ENCODE results near the gene MPHOSPH10. TPM values are rescaled to one million over a fixed set of nuclear protein-coding genes. Genes with fewer than 3 reads are reported as not detected.
"Not testable (repeated sequence)": the region's sequence is repeated elsewhere in the genome, so short reads cannot be mapped to it uniquely, and the experiment has no call there.

The MPHOSPH10 gene
- total RNA-seq, result 15.0 and 17.0 TPM in 2 replicates

GRCh38 chr2:71130152-71130904 is at the start of gene MPHOSPH10, which contains the start of gene MCEE:
TSS of gene MPHOSPH10 (plus strand) at chr2:71130634. CDS start at chr2:71130666, 32 bp downstream.
TSS of gene MCEE (minus strand) at chr2:71130229. CDS start at chr2:71130219, 10 bp downstream.
- Histone ChIP-seq H3K4me3 (ENCODE audit: insufficient read depth, low read length) (peak within 1 kb of the TSS; percentile 99), H3K36me3 (ENCODE audit: insufficient read depth, low read length) (peaks cover 10% of the 10 kb centered on the region), H3K4me2 (ENCODE audit: insufficient read depth, low read length) (peak within 1 kb of the TSS; percentile 82), H3K27me3 (ENCODE audit: insufficient read depth, low read length) (no peaks in the 10 kb centered on the region), H4K20me1 (ENCODE audit: insufficient read depth, low read length) (peaks cover 16% of the 10 kb centered on the region), H2AFZ (ENCODE audit: low read length) (peak within 1 kb of the TSS; percentile 98), H3K4me1 (ENCODE audit: insufficient read depth, low read length) (peaks cover 17% of the 10 kb centered on the region), H3K9me3 (ENCODE audit: low read depth, low read length) (no peaks in the 10 kb centered on the region), H3K27ac (ENCODE audit: low read depth, low read length) (peak within 1 kb of the TSS; percentile 96), H3K79me2 (ENCODE audit: insufficient read depth, low read length) (peaks cover 69% of the 10 kb centered on the region)
- DNase-seq (ENCODE audit: insufficient read length, low spot score, missing footprints), result peak; percentile 91
- TF ChIP-seq CTCF (IDR thresholded peaks at IDR 0.05; ENCODE audit: extremely low read depth, low read depth, low read length), result no peak

- Histone ChIP-seq H3K4me2 (ENCODE audit: insufficient read depth, low read length) (no peak overlapping the region), H4K20me1 (ENCODE audit: insufficient read depth, low read length) (no peaks in the 10 kb centered on the region), H3K4me1 (ENCODE audit: insufficient read depth, low read length) (no peaks in the 10 kb centered on the region), H3K4me3 (ENCODE audit: insufficient read depth, low read length) (no peak overlapping the region), H3K27ac (ENCODE audit: low read depth, low read length) (no peak overlapping the region), H3K9me3 (ENCODE audit: low read depth, low read length) (no peaks in the 10 kb centered on the region), H3K27me3 (ENCODE audit: insufficient read depth, low read length) (no peaks in the 10 kb centered on the region), H3K79me2 (ENCODE audit: insufficient read depth, low read length) (no peaks in the 10 kb centered on the region), H3K36me3 (ENCODE audit: insufficient read depth, low read length) (peaks cover 13% of the 10 kb centered on the region), H2AFZ (ENCODE audit: low read length) (no peak overlapping the region)
- no peak for DNase-seq (ENCODE audit: insufficient read length, low spot score, missing footprints)
- no peak for TF ChIP-seq CTCF (IDR thresholded peaks at IDR 0.05; ENCODE audit: extremely low read depth, low read depth, low read length)
Measured at GRCh38 chr2:71082402-71083252, 47.8 kb upstream of the MPHOSPH10 start.

- H3K36me3 ChIP-seq (ENCODE audit: insufficient read depth, low read length); H3K9me3 ChIP-seq (ENCODE audit: low read depth, low read length); H3K4me3 ChIP-seq (ENCODE audit: insufficient read depth, low read length): not testable (repeated sequence)
Measured at GRCh38 chr2:71083297-71083696, 47.1 kb upstream of the MPHOSPH10 start.

GRCh38 chr2:71083752-71084312 is 46.6 kb upstream of the MPHOSPH10 start:
- Histone ChIP-seq H3K4me3 (ENCODE audit: insufficient read depth, low read length) (peak overlapping the region; percentile 47), H3K4me2 (ENCODE audit: insufficient read depth, low read length) (peak overlapping the region; percentile 70)

More at GRCh38 chr2:71083297-71083696, 47.1 kb upstream of the MPHOSPH10 start:
- H3K4me2 ChIP-seq (ENCODE audit: insufficient read depth, low read length); H3K27me3 ChIP-seq (ENCODE audit: insufficient read depth, low read length); H4K20me1 ChIP-seq (ENCODE audit: insufficient read depth, low read length); DNase-seq (ENCODE audit: insufficient read length, low spot score, missing footprints); H2AFZ ChIP-seq (ENCODE audit: low read length); H3K27ac ChIP-seq (ENCODE audit: low read depth, low read length); H3K4me1 ChIP-seq (ENCODE audit: insufficient read depth, low read length); H3K79me2 ChIP-seq (ENCODE audit: insufficient read depth, low read length): not testable (repeated sequence)

GRCh38 chr2:71085325-71086003 is 45.0 kb upstream of the MPHOSPH10 start:
- not testable (repeated sequence) for H4K20me1 ChIP-seq (ENCODE audit: insufficient read depth, low read length); H2AFZ ChIP-seq (ENCODE audit: low read length); H3K27ac ChIP-seq (ENCODE audit: low read depth, low read length); H3K79me2 ChIP-seq (ENCODE audit: insufficient read depth, low read length); H3K4me1 ChIP-seq (ENCODE audit: insufficient read depth, low read length); H3K27me3 ChIP-seq (ENCODE audit: insufficient read depth, low read length); DNase-seq (ENCODE audit: insufficient read length, low spot score, missing footprints); H3K4me2 ChIP-seq (ENCODE audit: insufficient read depth, low read length); H3K36me3 ChIP-seq (ENCODE audit: insufficient read depth, low read length); H3K4me3 ChIP-seq (ENCODE audit: insufficient read depth, low read length); H3K9me3 ChIP-seq (ENCODE audit: low read depth, low read length)

More at GRCh38 chr2:71083752-71084312, 46.6 kb upstream of the MPHOSPH10 start:
- not testable (repeated sequence) for H3K36me3 ChIP-seq (ENCODE audit: insufficient read depth, low read length); H2AFZ ChIP-seq (ENCODE audit: low read length); H3K27me3 ChIP-seq (ENCODE audit: insufficient read depth, low read length); H3K4me1 ChIP-seq (ENCODE audit: insufficient read depth, low read length); H3K27ac ChIP-seq (ENCODE audit: low read depth, low read length); H3K79me2 ChIP-seq (ENCODE audit: insufficient read depth, low read length); H3K9me3 ChIP-seq (ENCODE audit: low read depth, low read length); H4K20me1 ChIP-seq (ENCODE audit: insufficient read depth, low read length); DNase-seq (ENCODE audit: insufficient read length, low spot score, missing footprints)

- H3K27ac ChIP-seq (ENCODE audit: low read depth, low read length); H4K20me1 ChIP-seq (ENCODE audit: insufficient read depth, low read length); H3K9me3 ChIP-seq (ENCODE audit: low read depth, low read length); H3K4me2 ChIP-seq (ENCODE audit: insufficient read depth, low read length); H3K36me3 ChIP-seq (ENCODE audit: insufficient read depth, low read length); H3K4me1 ChIP-seq (ENCODE audit: insufficient read depth, low read length); H3K27me3 ChIP-seq (ENCODE audit: insufficient read depth, low read length); H2AFZ ChIP-seq (ENCODE audit: low read length); H3K4me3 ChIP-seq (ENCODE audit: insufficient read depth, low read length); DNase-seq (ENCODE audit: insufficient read length, low spot score, missing footprints); H3K79me2 ChIP-seq (ENCODE audit: insufficient read depth, low read length): not testable (repeated sequence)
Measured at GRCh38 chr2:71089475-71089874, 41.0 kb upstream of the MPHOSPH10 start.
